GM18868 (cell line): ENCODE measurements around the gene POC1B.

Experiments
- ATAC-seq: cut with Tn5 transposase; IDR thresholded peaks from one replicate; pipeline ENCODE4 v1.9.1; 2021; ENCODE audit warnings: mild to moderate bottlenecking, moderate library complexity; ENCODE audit not compliant: unreplicated experiment

Gene POC1B

GRCh38 chr12:89539426-89540223 lies 13.8 kb upstream of the POC1B start:
- ATAC-seq: peak; percentile 45

DNA sequence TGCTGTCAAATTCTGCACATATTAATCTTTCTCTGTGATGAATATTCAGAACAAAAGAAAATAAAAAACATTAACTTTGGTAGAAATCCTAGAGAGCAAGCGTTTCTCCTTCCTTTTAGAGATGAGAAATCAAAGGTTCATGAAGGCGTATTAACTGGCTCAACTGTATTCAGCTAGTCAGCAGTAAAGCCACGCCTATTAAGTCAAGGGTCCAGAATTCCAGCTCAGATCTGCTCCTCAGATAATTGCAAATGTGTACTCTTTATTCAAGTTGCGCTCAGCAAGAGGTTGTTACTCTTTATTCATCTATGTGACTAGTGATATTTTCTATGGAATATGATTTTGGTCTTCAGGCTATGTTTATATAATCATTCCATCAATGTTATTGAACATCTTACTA lies 13.1 kb upstream of the POC1B start:
- no peak for ATAC-seq

- ATAC-seq: no peak
Observed at GRCh38 chr12:89537389-89537788, 11.5 kb upstream of the POC1B start.

- ATAC-seq: peak; percentile 24
Observed at GRCh38 chr12:89529738-89530137, 3.9 kb upstream of the POC1B start.

DNA sequence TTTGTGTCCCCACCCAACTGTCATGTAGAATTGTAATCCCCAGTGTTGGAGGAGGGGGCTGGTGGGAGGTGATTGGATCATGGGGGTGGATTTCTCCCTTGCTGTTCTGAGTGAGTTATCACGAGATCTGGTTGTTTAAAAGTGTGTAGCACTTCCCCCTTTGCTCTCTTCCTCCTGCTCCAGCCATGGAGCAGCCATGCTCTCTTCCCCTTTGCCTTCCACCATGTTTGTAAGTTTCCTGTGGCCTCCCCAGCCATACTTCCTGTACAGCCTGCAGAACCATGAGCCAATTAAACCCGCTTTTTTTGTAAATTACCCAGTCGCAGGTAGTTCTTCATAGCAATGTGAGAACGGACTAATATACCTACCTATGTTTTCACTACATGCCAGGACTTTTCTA lies 2.6 kb upstream of the POC1B start:
- no peak for ATAC-seq

GRCh38 chr12:89525305-89525823 lies 483 bp downstream of the POC1B start:
- ATAC-seq: peak; percentile 21

DNA sequence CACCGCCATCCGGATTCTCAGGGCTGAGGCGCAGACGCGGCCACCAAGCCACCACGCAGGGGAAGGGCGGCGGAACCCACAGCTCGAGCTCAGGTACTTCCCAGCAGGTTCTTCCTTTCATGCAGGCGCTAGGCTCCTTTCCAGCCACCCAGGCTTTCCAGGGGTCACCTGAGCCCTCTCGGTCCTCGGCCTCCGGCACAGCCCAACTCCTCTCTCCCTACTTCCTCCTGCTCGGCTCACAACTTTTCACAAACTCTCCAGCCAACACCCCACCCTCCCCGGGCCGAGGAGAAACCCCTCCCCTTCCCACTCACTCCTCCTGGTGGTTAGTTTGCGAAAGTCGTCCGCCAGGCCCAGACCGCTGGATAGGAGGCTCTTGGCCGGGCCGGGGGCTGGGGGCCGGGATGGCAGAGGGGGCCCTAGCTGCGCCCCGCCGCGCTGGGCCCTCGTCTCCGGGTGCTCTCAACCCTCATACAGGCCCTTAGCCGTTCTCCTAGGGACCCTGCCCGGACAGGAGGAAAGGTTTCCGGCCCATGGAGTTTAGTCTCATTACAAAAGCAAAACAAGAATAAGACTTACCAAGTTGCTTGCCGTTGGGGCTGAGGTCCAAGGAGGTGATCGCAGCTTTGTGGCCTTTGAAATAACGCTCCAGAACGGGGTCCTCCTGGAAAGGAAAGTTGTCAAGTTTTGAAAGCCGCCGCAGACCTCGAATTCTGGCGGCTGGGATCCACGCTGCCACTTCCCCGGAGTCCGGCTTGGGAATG lies 1.1 kb downstream of the POC1B start, which contains the start of gene GALNT4:
GALNT4 (minus strand) TSS at position 256 of the 764 bp plus-strand sequence; CDS start at position 9, 247 bp downstream.
- ATAC-seq: peak; percentile 81

- ATAC-seq: no peak
Observed at GRCh38 chr12:89523843-89524540, 1.9 kb downstream of the POC1B start.

GRCh38 chr12:89523393-89523792 lies 2.5 kb downstream of the POC1B start:
- ATAC-seq: no peak

DNA sequence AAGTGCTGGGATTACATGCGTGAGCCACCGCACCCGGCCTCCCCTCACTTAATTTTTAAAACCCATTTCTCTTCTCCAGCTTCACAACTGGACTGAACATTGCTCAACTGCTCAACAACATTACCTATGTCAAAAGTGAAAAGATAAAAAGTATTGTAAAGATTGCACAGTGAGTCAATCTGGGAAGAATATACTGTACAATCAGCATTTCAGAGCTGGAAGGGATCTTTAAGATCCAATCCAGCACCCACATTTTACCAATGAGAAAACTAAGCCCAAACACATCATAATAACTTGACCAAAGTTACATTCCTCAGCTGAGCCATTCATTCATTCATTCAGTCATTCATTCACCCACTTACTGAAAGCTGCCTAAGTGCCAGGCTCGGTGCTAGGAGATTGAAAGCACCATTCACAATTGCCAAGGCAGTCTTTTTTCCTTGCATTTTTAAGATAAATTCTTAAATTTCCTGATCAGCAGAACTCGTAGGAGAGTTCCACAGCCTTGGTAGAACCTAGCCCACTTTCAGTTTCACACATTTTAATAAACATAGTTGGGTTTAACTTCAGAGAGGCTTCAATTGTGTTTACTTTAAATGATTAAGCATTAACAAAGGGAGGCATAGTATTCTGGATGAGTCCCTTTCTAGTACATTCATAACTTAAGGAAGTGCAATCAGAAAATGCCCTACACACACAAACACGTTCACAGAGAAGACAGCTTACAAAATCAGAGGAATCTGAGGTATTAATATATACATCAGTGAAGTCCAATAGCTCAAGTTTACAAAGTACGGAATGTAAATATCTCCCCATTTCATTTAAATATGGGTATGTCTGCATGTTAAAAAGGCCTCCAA lies 4.3 kb downstream of the POC1B start:
- no peak for ATAC-seq

- no peak for ATAC-seq
Observed at GRCh38 chr12:89517720-89518119, 8.1 kb downstream of the POC1B start.

- no peak for ATAC-seq
Observed at GRCh38 chr12:89516633-89517032, 9.2 kb downstream of the POC1B start.

- peak; percentile 83 for ATAC-seq
Observed at GRCh38 chr12:89514751-89515150, 11.1 kb downstream of the POC1B start.

DNA sequence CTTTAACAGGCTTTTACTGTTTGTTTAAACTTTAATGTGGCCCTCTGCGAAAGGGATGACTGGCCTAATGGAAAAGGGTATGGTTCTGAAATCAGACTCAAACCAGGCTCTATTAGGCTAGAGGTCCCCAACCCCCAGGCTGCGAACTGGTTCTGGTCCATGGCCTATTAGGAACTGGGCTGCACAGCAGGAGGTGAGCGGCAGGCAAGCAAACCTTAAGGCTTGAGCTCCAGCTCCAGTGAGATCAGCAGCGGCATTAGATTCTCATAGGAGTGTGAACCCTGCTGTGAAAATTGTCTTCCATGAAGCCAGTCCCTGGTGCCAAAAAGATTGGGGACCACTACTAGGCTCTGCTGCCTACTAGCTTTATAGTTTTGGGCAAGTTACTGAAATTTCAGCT lies 12.3 kb downstream of the POC1B start:
- no peak for ATAC-seq

DNA sequence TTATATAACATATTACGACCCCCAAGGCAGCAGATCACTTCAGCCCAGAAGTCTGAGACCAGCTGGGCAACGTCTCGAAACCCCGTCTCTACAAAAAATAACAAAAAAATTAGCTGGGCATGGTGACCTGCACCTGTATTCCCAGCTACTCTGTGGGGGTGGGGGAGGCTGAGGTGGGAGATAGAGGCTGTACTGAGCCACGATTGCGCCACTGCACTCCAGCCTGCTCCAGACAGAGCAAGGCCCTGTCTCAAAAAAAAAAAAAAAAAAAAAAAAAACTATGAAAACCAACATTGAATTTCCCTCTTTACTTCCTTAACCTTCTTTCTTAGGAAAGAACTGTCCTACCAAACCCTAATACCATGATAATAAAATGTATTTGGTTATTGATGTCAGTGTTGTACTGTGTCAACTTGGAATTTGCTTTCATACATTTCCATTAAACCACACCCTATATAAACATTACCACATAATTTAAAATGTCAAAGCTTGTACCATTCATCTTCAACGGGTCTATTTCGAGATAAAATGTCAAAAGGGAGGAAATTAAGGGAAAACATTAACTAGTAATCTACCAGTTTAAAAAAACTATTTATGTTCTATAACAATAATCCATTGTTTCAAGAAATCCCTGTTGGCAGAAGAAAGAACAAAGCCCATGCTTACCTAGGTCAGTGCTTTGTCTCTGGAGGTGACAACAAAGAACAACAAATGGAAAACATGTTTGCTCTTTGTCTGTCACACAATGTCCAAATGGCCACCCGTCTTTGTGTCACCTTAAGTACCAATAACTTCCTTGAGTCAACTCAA lies 18.6 kb downstream of the POC1B start:
- no peak for ATAC-seq

DNA sequence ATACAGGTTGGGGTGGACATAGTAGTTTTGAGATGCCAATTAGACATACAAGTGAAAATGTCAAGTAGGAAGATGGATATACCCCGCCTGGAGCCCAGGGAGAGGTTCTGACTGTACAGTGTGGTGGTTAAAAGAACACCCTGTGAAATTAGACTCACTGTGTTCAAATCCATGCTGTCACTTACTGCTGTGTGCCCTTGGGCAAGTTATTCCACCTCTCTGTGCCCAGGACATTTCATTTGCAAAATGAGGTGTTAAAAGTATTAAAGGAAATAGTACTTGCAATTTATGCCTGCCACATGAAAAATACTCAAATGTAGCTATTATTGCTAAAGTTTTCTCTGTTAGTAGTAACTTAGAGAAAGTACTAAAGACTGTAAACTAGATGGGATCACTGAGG lies 19.8 kb downstream of the POC1B start:
- ATAC-seq: no peak

GRCh38 chr12:89504560-89505346 lies 21.1 kb downstream of the POC1B start:
- no peak for ATAC-seq

DNA sequence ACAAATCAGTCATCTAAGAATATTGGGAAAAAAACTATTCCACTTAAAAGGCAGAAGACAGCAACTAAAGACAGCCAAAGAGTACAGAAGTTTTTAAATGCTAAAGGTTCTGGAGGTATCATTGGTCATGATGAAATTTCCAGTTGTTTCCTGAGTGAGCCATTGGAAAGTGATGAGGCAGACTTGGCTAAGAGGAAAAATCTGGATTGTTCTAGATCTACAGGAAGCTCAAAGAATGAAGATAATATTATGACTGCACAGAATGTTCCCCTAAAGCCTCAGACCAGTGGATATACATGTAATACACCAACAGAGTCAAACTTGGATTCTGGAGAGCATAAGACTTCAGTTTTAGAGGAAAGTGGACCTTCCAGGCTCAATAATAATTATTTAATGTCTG lies 24.1 kb downstream of the POC1B start:
- no peak for ATAC-seq

DNA sequence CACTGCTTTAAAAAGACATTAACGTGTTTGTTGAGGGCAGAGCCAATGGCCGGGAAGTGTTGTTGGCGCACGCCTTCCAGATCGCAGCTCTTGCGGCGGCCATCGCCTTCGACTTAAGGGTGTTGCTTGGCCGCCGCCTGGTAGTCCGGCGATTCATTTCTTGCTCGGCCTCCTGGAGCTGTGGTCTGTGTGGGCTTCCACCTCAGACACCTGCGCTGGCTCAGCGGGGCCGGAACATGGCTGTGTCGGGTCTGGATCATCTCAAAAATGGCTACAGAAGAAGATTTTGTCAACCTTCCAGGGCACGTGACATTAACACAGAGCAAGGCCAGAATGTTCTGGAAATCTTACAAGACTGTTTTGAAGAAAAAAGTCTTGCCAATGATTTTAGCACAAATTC lies 26.0 kb downstream of the POC1B start:
- ATAC-seq: no peak
